ENCODE results near the gene DPPA5. TPM values are rescaled to one million over a fixed set of nuclear protein-coding genes. Genes with fewer than 3 reads are reported as not detected.

Gene DPPA5
- total and polyA plus RNA-seq, 9 of the 15 experiments (the other 6 are each of a cell fraction or from before 2014, with no cell fraction given): not detected

- TF ChIP-seq MIER1 (IDR thresholded peaks at IDR 0.05; ENCODE audit: low read depth) (no peak), ZNF408 (CRISPR knock-in tag; IDR thresholded peaks at IDR 0.05; ENCODE audit: low read depth) (no peak), DMBX1 (CRISPR knock-in tag; IDR thresholded peaks at IDR 0.05; ENCODE audit: borderline replicate concordance) (no peak)
Observed at GRCh38 chr6:73353636-73354593, at the start of gene DPPA5 (continued).

DNA sequence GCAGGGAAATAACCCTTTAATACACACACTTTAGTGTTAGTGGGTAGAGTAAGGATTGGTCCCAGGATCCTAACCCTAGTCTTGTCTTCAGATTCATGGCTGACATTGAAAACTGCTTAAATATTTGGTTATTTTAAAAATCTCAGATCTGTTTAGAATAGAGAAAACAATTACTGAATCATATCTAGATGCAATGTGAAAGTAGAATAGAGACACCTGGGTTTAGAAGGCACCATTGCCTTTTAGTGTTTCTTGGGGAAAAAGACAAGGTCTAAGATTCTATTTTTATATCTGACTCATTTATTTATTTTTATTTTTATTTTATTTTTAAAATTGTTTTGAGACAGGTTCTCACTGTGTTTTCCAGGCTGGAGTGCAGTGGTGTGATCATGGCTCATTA, 46.6 kb upstream of the DPPA5 start:
- peak overlapping the region; percentile 51 for H2AFZ ChIP-seq (ENCODE audit: low read depth, low read length)
- no peak overlapping the region for H3K4me2 ChIP-seq (ENCODE audit: insufficient read depth, low read length)
- no peaks in the 10 kb centered on the region for H3K27me3 ChIP-seq (ENCODE audit: control insufficient read depth in 2 of 2, insufficient read depth in 2 of 2, low read length in 2 of 2)
- ATAC-seq: no peak
- no peak overlapping the region for H3K27ac ChIP-seq (ENCODE audit: extremely low read depth, low read depth, low read length)
- H3K79me2 ChIP-seq (ENCODE audit: control insufficient read depth, insufficient read depth, low read length): no peaks in the 10 kb centered on the region
- no TSS peak for BruUV-seq (replicated peaks)
- intact Hi-C loops (cut with micrococcal nuclease) (no loop called here), in situ Hi-C loops (cut with MboI) (no loop called here)
- H3K4me1 ChIP-seq (replicated peaks in 1 of 2; ENCODE audit: control insufficient read depth in 2 of 2, insufficient read depth in 2 of 2, low read length in 2 of 2): no peaks in the 10 kb centered on the region; a peak in 1 of 5 replicates
- no peaks in the 10 kb centered on the region for H3K36me3 ChIP-seq (ENCODE audit: control insufficient read depth, insufficient read depth, low read length)
- no peaks in the 10 kb centered on the region for H3K9me3 ChIP-seq (replicated peaks; ENCODE audit: control insufficient read depth, insufficient read depth, low read depth, low read length)
- CTCF ChIA-PET (ENCODE audit: low intra/inter-chr PET ratio): no interaction called here
- no peaks in the 10 kb centered on the region for H3K9me1 ChIP-seq (ENCODE audit: control insufficient read depth, insufficient read depth, low read length)
- FAIRE-seq: no peak
- no peaks in the 10 kb centered on the region for H4K20me1 ChIP-seq (replicated peaks; ENCODE audit: control insufficient read depth, insufficient read depth, low read length)
- no peak overlapping the region for H3K4me3 ChIP-seq
- DNase-seq (ENCODE audit: extremely low read depth in 1 of 4, low spot score in 3 of 4): no peak
- POLR2A ChIA-PET: no interaction called here
- no peak overlapping the region for H3K9ac ChIP-seq (ENCODE audit: insufficient read depth in 1 of 2, low read depth in 2 of 2, low read length in 2 of 2)
- TF ChIP-seq ARNT (IDR thresholded peaks at IDR 0.05) (no peak), CCAR2 (IDR thresholded peaks at IDR 0.05; ENCODE audit: low read depth, low read length) (no peak), SP2 (IDR thresholded peaks at IDR 0.05; ENCODE audit: extremely low read depth, low read depth, low read length, poor library complexity, severe bottlenecking) (no peak), ZNF239 (CRISPR knock-in tag; IDR thresholded peaks at IDR 0.05) (no peak), KLF10 (CRISPR knock-in tag; IDR thresholded peaks at IDR 0.05) (no peak), DMBX1 (CRISPR knock-in tag; IDR thresholded peaks at IDR 0.05; ENCODE audit: borderline replicate concordance) (no peak), KAT2B (IDR thresholded peaks at IDR 0.05; ENCODE audit: low read depth, low read length) (no peak), KDM2B (CRISPR knock-in tag; IDR thresholded peaks at IDR 0.05) (no peak), ZBTB1 (CRISPR knock-in tag; IDR thresholded peaks at IDR 0.05; ENCODE audit: borderline replicate concordance, low read depth) (no peak)
- TF ChIP-seq, protein P1, sequence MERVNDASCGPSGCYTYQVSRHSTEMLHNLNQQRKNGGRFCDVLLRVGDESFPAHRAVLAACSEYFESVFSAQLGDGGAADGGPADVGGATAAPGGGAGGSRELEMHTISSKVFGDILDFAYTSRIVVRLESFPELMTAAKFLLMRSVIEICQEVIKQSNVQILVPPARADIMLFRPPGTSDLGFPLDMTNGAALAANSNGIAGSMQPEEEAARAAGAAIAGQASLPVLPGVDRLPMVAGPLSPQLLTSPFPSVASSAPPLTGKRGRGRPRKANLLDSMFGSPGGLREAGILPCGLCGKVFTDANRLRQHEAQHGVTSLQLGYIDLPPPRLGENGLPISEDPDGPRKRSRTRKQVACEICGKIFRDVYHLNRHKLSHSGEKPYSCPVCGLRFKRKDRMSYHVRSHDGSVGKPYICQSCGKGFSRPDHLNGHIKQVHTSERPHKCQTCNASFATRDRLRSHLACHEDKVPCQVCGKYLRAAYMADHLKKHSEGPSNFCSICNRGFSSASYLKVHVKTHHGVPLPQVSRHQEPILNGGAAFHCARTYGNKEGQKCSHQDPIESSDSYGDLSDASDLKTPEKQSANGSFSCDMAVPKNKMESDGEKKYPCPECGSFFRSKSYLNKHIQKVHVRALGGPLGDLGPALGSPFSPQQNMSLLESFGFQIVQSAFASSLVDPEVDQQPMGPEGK (CRISPR knock-in tag; IDR thresholded peaks at IDR 0.05; ENCODE audit: borderline replicate concordance): no peak
- TF ChIP-seq, protein P2, sequence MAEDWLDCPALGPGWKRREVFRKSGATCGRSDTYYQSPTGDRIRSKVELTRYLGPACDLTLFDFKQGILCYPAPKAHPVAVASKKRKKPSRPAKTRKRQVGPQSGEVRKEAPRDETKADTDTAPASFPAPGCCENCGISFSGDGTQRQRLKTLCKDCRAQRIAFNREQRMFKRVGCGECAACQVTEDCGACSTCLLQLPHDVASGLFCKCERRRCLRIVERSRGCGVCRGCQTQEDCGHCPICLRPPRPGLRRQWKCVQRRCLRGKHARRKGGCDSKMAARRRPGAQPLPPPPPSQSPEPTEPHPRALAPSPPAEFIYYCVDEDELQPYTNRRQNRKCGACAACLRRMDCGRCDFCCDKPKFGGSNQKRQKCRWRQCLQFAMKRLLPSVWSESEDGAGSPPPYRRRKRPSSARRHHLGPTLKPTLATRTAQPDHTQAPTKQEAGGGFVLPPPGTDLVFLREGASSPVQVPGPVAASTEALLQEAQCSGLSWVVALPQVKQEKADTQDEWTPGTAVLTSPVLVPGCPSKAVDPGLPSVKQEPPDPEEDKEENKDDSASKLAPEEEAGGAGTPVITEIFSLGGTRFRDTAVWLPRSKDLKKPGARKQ (CRISPR knock-in tag; IDR thresholded peaks at IDR 0.05): no peak
- TF ChIP-seq, protein P3, sequence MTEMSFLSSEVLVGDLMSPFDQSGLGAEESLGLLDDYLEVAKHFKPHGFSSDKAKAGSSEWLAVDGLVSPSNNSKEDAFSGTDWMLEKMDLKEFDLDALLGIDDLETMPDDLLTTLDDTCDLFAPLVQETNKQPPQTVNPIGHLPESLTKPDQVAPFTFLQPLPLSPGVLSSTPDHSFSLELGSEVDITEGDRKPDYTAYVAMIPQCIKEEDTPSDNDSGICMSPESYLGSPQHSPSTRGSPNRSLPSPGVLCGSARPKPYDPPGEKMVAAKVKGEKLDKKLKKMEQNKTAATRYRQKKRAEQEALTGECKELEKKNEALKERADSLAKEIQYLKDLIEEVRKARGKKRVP (CRISPR knock-in tag; IDR thresholded peaks at IDR 0.05): no peak

Data from K562 (cell line).